ENCODE measurements around the gene EIF5A. TPM values are rescaled to one million over a fixed set of nuclear protein-coding genes. Genes with fewer than 3 reads are reported as not detected.

The EIF5A gene
- polyA plus RNA-seq, 3 donors: 465 to 511 (median 485) TPM

DNA sequence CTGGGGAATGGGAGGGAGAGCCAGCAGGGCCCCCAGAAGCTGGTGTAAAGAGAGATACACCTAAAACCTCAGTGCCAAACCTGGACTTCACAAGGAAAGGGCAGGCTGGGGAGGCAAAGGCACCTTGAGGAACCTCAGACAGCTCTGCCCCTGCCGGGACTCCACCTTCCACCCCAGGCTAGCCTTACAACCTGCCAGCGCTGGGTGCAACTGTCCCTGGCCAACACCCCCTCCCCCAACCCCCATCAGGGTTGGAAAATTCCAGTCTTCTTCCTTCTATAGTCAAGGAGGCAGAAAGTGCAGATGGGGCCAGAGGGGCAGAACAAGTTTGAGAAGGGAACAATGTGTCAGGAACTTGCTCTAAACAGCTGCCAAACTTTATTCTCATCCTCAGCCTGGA, 15.2 kb upstream of the EIF5A start:
- H3K4me1 Mint-ChIP-seq: peaks cover 24% of the 10 kb centered on the region
- no peaks in the 10 kb centered on the region for H4K20me1 ChIP-seq (ENCODE audit: insufficient read depth, low read length)
- WGBS (ENCODE audit: insufficient coverage): no CpG with 5 or more reads among the region's 2 CpGs
- H3K4me2 ChIP-seq (replicated peaks; ENCODE audit: extremely low read depth, low read length, poor library complexity, severe bottlenecking): no peak overlapping the region
- H3K4me1 ChIP-seq (ENCODE audit: control insufficient read depth in 1 of 2, insufficient read depth in 2 of 2, low read length in 2 of 2): peaks cover 21 to 32% of the 10 kb centered on the region in 2 donors
- peaks cover 0 to 23% (median 12%) of the 10 kb centered on the region in 7 donors for H3K9me3 Mint-ChIP-seq
- H3K27ac Mint-ChIP-seq: no peak overlapping the region
- peaks cover 35 to 66% of the 10 kb centered on the region in 2 donors for H3K27me3 ChIP-seq (ENCODE audit: control insufficient read depth in 2 of 2, insufficient read depth in 2 of 2, low read length in 2 of 2)
- H3K4me3 Mint-ChIP-seq: peak overlapping the region in 1 of 2 donors; percentile 82
- no peak overlapping the region for H3K27ac ChIP-seq (ENCODE audit: low read depth in 1 of 2, low read length in 2 of 2)
- peaks cover 0 to 6% of the 10 kb centered on the region in 2 donors for H3K36me3 Mint-ChIP-seq
- DNase-seq: no peak
- H3K27me3 Mint-ChIP-seq (ENCODE audit: low read depth in 3 of 3): peaks cover 74 to 90% (median 76%) of the 10 kb centered on the region in 3 donors
- peaks cover 0 to 13% of the 10 kb centered on the region in 2 donors for H3K9me3 ChIP-seq (replicated peaks in 1 of 2; ENCODE audit: control insufficient read depth in 1 of 2, insufficient read depth in 1 of 2, low read length in 2 of 2)
- H2AFZ ChIP-seq (ENCODE audit: insufficient read depth, low read depth, low read length, poor library complexity, severe bottlenecking): no peak overlapping the region
- TF ChIP-seq, protein P1, sequence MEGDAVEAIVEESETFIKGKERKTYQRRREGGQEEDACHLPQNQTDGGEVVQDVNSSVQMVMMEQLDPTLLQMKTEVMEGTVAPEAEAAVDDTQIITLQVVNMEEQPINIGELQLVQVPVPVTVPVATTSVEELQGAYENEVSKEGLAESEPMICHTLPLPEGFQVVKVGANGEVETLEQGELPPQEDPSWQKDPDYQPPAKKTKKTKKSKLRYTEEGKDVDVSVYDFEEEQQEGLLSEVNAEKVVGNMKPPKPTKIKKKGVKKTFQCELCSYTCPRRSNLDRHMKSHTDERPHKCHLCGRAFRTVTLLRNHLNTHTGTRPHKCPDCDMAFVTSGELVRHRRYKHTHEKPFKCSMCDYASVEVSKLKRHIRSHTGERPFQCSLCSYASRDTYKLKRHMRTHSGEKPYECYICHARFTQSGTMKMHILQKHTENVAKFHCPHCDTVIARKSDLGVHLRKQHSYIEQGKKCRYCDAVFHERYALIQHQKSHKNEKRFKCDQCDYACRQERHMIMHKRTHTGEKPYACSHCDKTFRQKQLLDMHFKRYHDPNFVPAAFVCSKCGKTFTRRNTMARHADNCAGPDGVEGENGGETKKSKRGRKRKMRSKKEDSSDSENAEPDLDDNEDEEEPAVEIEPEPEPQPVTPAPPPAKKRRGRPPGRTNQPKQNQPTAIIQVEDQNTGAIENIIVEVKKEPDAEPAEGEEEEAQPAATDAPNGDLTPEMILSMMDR (IDR thresholded peaks at IDR 0.05): no peak
- no peaks in the 10 kb centered on the region for H3K79me2 ChIP-seq (ENCODE audit: insufficient read depth, low read length)
- intact Hi-C loops (cut with micrococcal nuclease): loop anchor here in 1 of 2 donors (5.0 kb wide), 1 partner anchor 250 kb away; the partner anchor contains the start of gene SLC16A11
- H3K36me3 ChIP-seq (replicated peaks in 1 of 2; ENCODE audit: control insufficient read depth in 1 of 2, insufficient read depth in 2 of 2, low read length in 2 of 2): no peaks in the 10 kb centered on the region
- H3K4me3 ChIP-seq (replicated peaks in 1 of 3; ENCODE audit: low read depth in 2 of 3, low read length in 3 of 3): no peak overlapping the region
- no peak overlapping the region for H3K9ac ChIP-seq (ENCODE audit: insufficient read depth, low read length, poor library complexity, severe bottlenecking)

DNA sequence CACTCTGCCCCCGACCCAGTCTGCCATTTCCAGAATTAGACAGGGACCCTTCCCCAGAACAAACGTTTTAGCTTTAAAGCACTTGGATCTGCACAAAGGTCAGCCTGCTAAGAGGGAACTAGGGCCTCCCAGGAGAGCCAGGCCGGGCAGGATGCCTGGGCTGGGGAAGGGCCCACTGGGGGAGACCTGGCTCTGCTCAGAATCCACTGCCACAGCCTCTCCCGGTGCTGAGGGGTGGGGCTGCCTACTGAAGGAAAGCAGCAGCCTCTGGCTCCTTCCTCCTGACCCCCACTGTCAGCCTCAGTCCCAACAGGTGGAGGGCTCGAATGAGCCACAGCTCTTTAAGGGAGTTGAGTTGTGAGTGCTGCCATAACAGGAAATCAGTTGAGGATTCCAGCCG, 14.7 kb upstream of the EIF5A start:
- Mint-ChIP-seq H3K4me3 (peak overlapping the region in 1 of 2 donors; percentile 82), H3K36me3 (peaks cover 0 to 6% of the 10 kb centered on the region in 2 donors), H3K4me1 (peaks cover 24% of the 10 kb centered on the region), H3K27ac (no peak overlapping the region), H3K27me3 (ENCODE audit: low read depth in 3 of 3) (peaks cover 71 to 86% (median 73%) of the 10 kb centered on the region in 3 donors), H3K9me3 (peaks cover 0 to 23% (median 12%) of the 10 kb centered on the region in 7 donors)
- H3K79me2 ChIP-seq (ENCODE audit: insufficient read depth, low read length): no peaks in the 10 kb centered on the region
- peaks cover 21 to 32% of the 10 kb centered on the region in 2 donors for H3K4me1 ChIP-seq (ENCODE audit: control insufficient read depth in 1 of 2, insufficient read depth in 2 of 2, low read length in 2 of 2)
- H4K20me1 ChIP-seq (ENCODE audit: insufficient read depth, low read length): no peaks in the 10 kb centered on the region
- no peak overlapping the region for H3K4me3 ChIP-seq (replicated peaks in 1 of 3; ENCODE audit: low read depth in 2 of 3, low read length in 3 of 3)
- intact Hi-C loops (cut with micrococcal nuclease): loop anchor here in 1 of 2 donors (5.0 kb wide), 1 partner anchor 250 kb away; the partner anchor contains the start of gene SLC16A11
- WGBS (ENCODE audit: insufficient coverage): 17% methylated on average over 1 of the region's 6 CpGs
- no peak overlapping the region for H3K4me2 ChIP-seq (replicated peaks; ENCODE audit: extremely low read depth, low read length, poor library complexity, severe bottlenecking)
- no peaks in the 10 kb centered on the region for H3K36me3 ChIP-seq (replicated peaks in 1 of 2; ENCODE audit: control insufficient read depth in 1 of 2, insufficient read depth in 2 of 2, low read length in 2 of 2)
- no peak overlapping the region for H3K27ac ChIP-seq (ENCODE audit: low read depth in 1 of 2, low read length in 2 of 2)
- TF ChIP-seq, protein P1 (IDR thresholded peaks at IDR 0.05): no peak
- DNase-seq: no peak
- no peak overlapping the region for H2AFZ ChIP-seq (ENCODE audit: insufficient read depth, low read depth, low read length, poor library complexity, severe bottlenecking)
- H3K9me3 ChIP-seq (replicated peaks in 1 of 2; ENCODE audit: control insufficient read depth in 1 of 2, insufficient read depth in 1 of 2, low read length in 2 of 2): peaks cover 0 to 13% of the 10 kb centered on the region in 2 donors
- no peak overlapping the region for H3K9ac ChIP-seq (ENCODE audit: insufficient read depth, low read length, poor library complexity, severe bottlenecking)
- H3K27me3 ChIP-seq (ENCODE audit: control insufficient read depth in 2 of 2, insufficient read depth in 2 of 2, low read length in 2 of 2): peaks cover 35 to 60% of the 10 kb centered on the region in 2 donors

Measured in CD14-positive monocyte (primary cell).